K562 (cell line): Measurements from ENCODE around the gene TMPRSS5. TPM values are rescaled to one million over a fixed set of nuclear protein-coding genes. Genes with fewer than 3 reads are reported as not detected.

ENCODE experiments used
- ATAC-seq: fragments of 200-7000 bp; cut with Tn5 transposase; 3 replicates; pipeline ENCODE4 v1.9.1; 2020; ENCODE audit warnings: moderate library complexity
- BruUV-seq: library from RNA; stranded (reverse); fragments of 400-500 nt; replicated peaks from 2 replicates; lab custom pipeline; 2021; lab: Mats Ljungman, UMichigan
- CTCF ChIA-PET: fragments of 300-600 bp; formaldehyde crosslinking; extraction: SDS; loops from one replicate; lab custom pipeline; 2021; ENCODE audit warnings: low intra/inter-chr PET ratio; lab: Yijun Ruan, JAX
- POLR2A ChIA-PET: fragments of 300-600, 350-650 bp; sonication (Branson Sonifier 250); formaldehyde crosslinking; extraction: SDS; loops from one replicate; lab custom pipeline; 2021; ENCODE audit warnings: antibody characterized with exemption, inconsistent platforms; lab: Yijun Ruan, JAX
- DNase-seq, 4 experiments: peaks; one replicate each; pipeline versions ENCODE4 v3.0.0 to v3.0.0-alpha.2; 2011 to 2018; ENCODE audit warnings: low spot score in 3 of 4, mixed read lengths in 3 of 4; ENCODE audit errors: extremely low read depth in 1 of 4
- FAIRE-seq: peaks from 2 replicates; lab custom pipeline; 2011; peaks lifted over from hg19 to GRCh38; lab: Jason Lieb, UNC
- H2AFZ ChIP-seq: 2 replicates; pipeline ENCODE4 v1.6.0; 2011; ENCODE audit warnings: low read depth, low read length, control low read depth, inconsistent platforms
- H3K27ac ChIP-seq: fragments of 200-600 bp; 3 replicates; pipeline ENCODE4 v1.8.0; 2011; ENCODE audit warnings: low read depth, mild to moderate bottlenecking, control low read depth, inconsistent platforms, low read length, moderate library complexity, mixed read lengths; ENCODE audit errors: extremely low read depth
- H3K27me3 ChIP-seq, 2 experiments: fragments of 300-600 bp in 1 of 2; 2 replicates in 1 of 2; 3 replicates in 1 of 2; pipeline versions ENCODE4 v1.6.0 to v1.8.0; 2011; ENCODE audit warnings: inconsistent platforms in 2 of 2, low read length in 2 of 2, mild to moderate bottlenecking in 1 of 2, mixed read lengths in 1 of 2, moderate library complexity in 1 of 2; ENCODE audit not compliant: control insufficient read depth in 2 of 2, insufficient read depth in 2 of 2
- H3K36me3 ChIP-seq: fragments of 300-600 bp; 3 replicates; pipeline ENCODE4 v1.8.0; 2011; ENCODE audit warnings: mild to moderate bottlenecking, low read length, inconsistent platforms; ENCODE audit not compliant: control insufficient read depth, insufficient read depth
- H3K4me1 ChIP-seq, 2 experiments: fragments of 200-600 bp in 1 of 2; replicated peaks in 1 of 2; 2 replicates in 1 of 2; 3 replicates in 1 of 2; pipeline versions ENCODE4 v1.5.1 to v1.8.0; 2011; ENCODE audit warnings: inconsistent platforms in 2 of 2, low read length in 2 of 2, mild to moderate bottlenecking in 1 of 2, mixed read lengths in 1 of 2, moderate library complexity in 1 of 2; ENCODE audit not compliant: control insufficient read depth in 2 of 2, insufficient read depth in 2 of 2
- H3K4me2 ChIP-seq: 2 replicates; pipeline ENCODE4 v1.6.1; 2011; ENCODE audit warnings: low read length, control low read depth, inconsistent platforms, mixed read lengths; ENCODE audit not compliant: insufficient read depth
- H3K4me3 ChIP-seq: fragments of 200-600 bp; sonication (generic), shearing (Covaris generic); 2 replicates; pipeline ENCODE4 v1.5.1; 2016; ENCODE audit warnings: control low read depth, inconsistent platforms
- H3K79me2 ChIP-seq: fragments of 200-600 bp; 3 replicates; pipeline ENCODE4 v1.8.0; 2011; ENCODE audit warnings: low read length, inconsistent platforms; ENCODE audit not compliant: control insufficient read depth, insufficient read depth
- H3K9ac ChIP-seq, 2 experiments: 2 replicates each; pipeline versions ENCODE4 v1.6.0 to v1.6.1; 2011; ENCODE audit warnings: low read depth in 2 of 2, low read length in 2 of 2, control low read depth in 1 of 2, inconsistent platforms in 1 of 2, mild to moderate bottlenecking in 1 of 2, mixed read lengths in 1 of 2; ENCODE audit not compliant: insufficient read depth in 1 of 2
- H3K9me1 ChIP-seq: one replicate; pipeline ENCODE4 v1.6.0; 2011; ENCODE audit warnings: inconsistent platforms, mild to moderate bottlenecking, low read length, moderate library complexity; ENCODE audit not compliant: control insufficient read depth, insufficient read depth
- H3K9me3 ChIP-seq: replicated peaks from 2 replicates; pipeline ENCODE4 v1.5.1; 2011; ENCODE audit warnings: low read depth, low read length, inconsistent platforms; ENCODE audit not compliant: control insufficient read depth, insufficient read depth
- H4K20me1 ChIP-seq: replicated peaks from 2 replicates; pipeline ENCODE4 v1.6.1; 2011; ENCODE audit warnings: low read length, inconsistent platforms, mixed read lengths; ENCODE audit not compliant: control insufficient read depth, insufficient read depth
- CTCFL ChIP-seq: IDR thresholded peaks from 2 replicates; pipeline ENCODE4 v1.6.1; 2011; ENCODE audit warnings: borderline replicate concordance, low read depth, mild to moderate bottlenecking, moderate library complexity, low read length; ENCODE audit not compliant: insufficient read depth, poor library complexity, severe bottlenecking
- FOXA3 ChIP-seq, 2 experiments: fragments of 450-650 bp in 1 of 2; sonication (generic) in 1 of 2; formaldehyde crosslinking; IDR thresholded peaks in 1 of 2; conservative IDR thresholded peaks in 1 of 2; 2 replicates each; pipeline versions ENCODE4 v1.4.0 to v1.8.0; 2020 to 2022; ENCODE audit warnings: mild to moderate bottlenecking in 2 of 2, missing genetic modification reagents in 1 of 2
- HNRNPL ChIP-seq: fragments of 200-400 bp; formaldehyde crosslinking; IDR thresholded peaks from 2 replicates; pipeline ENCODE4 v1.6.1; 2017; ENCODE audit warnings: low read depth, mild to moderate bottlenecking, low read length
- KAT8 ChIP-seq: fragments of 450-650 bp; IDR thresholded peaks from 2 replicates; pipeline ENCODE4 v1.6.1; 2016; ENCODE audit warnings: low read depth, mild to moderate bottlenecking
- PATZ1 ChIP-seq: fragments of 250-450 bp; sonication (Bioruptor Pico); IDR thresholded peaks from 2 replicates; pipeline ENCODE4 v1.5.0; 2020; ENCODE audit warnings: mild to moderate bottlenecking, borderline replicate concordance
- POLR2H ChIP-seq: IDR thresholded peaks from 2 replicates; pipeline ENCODE4 v1.6.1; 2016; ENCODE audit warnings: missing genetic modification characterization, low read depth, mild to moderate bottlenecking, control low read depth, missing compliant biosample characterization, moderate library complexity
- SRSF3 ChIP-seq: fragments of 200-400 bp; formaldehyde crosslinking; IDR thresholded peaks from 2 replicates; pipeline ENCODE4 v1.6.1; 2016; ENCODE audit warnings: mild to moderate bottlenecking, low read length, moderate library complexity; ENCODE audit not compliant: insufficient read depth
- ZNF184 ChIP-seq: sonication (generic); formaldehyde crosslinking; IDR thresholded peaks from 2 replicates; pipeline ENCODE4 v1.5.0; 2020; ENCODE audit warnings: missing genetic modification reagents
- WGBS: fragments of 100-300 bp; shearing (Covaris generic); methylation state at CpG from one replicate; pipeline ENCODE4 v1.1.6; 2016; ENCODE audit warnings: low coverage, mixed read lengths; ENCODE audit not compliant: insufficient coverage; ENCODE audit errors: missing lambda C conversion rate; 5-methylcytosine and 5-hydroxymethylcytosine counted together
- in situ Hi-C: fragments of 300-500 bp; cut with MboI; formaldehyde crosslinking; loops from 4 replicates; pipeline ENCODE4 v1.15.0; 2018; ENCODE audit warnings: inconsistent platforms, mixed read lengths
- intact Hi-C: fragments of 100-400 bp; cut with micrococcal nuclease; formaldehyde crosslinking; loops from 2 replicates; pipeline ENCODE4 v1.14.2; 2022
- polyA plus RNA-seq, 8 experiments: library from polyadenylated mRNA; depleted of rRNA in 4 of 8; stranded (reverse) in 5 of 8; unstranded in 3 of 8; fragments of >200 nt; fragmentation: Nextera tagmentation in 2 of 8; fragmentation: Illumina TruSeq in 1 of 8; extraction: Ambion mirVana in 2 of 8; extraction: Trizol in 1 of 8; gene quantifications; 2 replicates each; pipeline versions ENCODE4 v1.2.1 to v1.2.3, GENCODE V29; 2011 to 2014; ENCODE audit warnings: inconsistent platforms in 1 of 8, missing spikeins in 1 of 8
- total RNA-seq, 7 experiments: library from RNA; depleted of rRNA in 6 of 7; stranded (reverse); fragments of >200 nt in 6 of 7; fragmentation: Illumina TruSeq in 2 of 7; extraction: Trizol in 2 of 7; gene quantifications; 2 replicates each; pipeline versions ENCODE4 v1.2.1 to v1.2.3, GENCODE V29; 2011 to 2021; ENCODE audit warnings: low replicate concordance in 1 of 7

Gene TMPRSS5
- total and polyA plus RNA-seq, 9 of the 15 experiments (the other 6 are each of a cell fraction or from before 2014, with no cell fraction given): 0.07 to 0.49 (median 0.17) TPM; not detected in 1

- H3K4me1 ChIP-seq: peaks cover 0 to 6% of the 10 kb centered on the region in 2 experiments; a peak in 2 of 5 replicates
- intact Hi-C loops: no loop called here
- no peak for DNase-seq
- H4K20me1 ChIP-seq: no peaks in the 10 kb centered on the region
- 90% methylated on average over 3 of the region's 4 CpGs for WGBS
- H2AFZ ChIP-seq: no peak overlapping the region
- H3K9me3 ChIP-seq: no peaks in the 10 kb centered on the region
- no peak overlapping the region for H3K9ac ChIP-seq
- no TSS peak for BruUV-seq
- H3K27me3 ChIP-seq: no peaks in the 10 kb centered on the region
- ChIA-PET POLR2A (no interaction called here), CTCF (no interaction called here)
- no peak for ATAC-seq
- no peaks in the 10 kb centered on the region for H3K9me1 ChIP-seq
- H3K4me2 ChIP-seq: no peak overlapping the region
- FAIRE-seq: no peak
- H3K27ac ChIP-seq: no peak overlapping the region
- TF ChIP-seq POLR2H (tag) (no peak), ZNF184 (CRISPR knock-in tag) (no peak), HNRNPL (no peak), CTCFL (no peak), PATZ1 (CRISPR knock-in tag) (no peak), SRSF3 (no peak), KAT8 (no peak), FOXA3 (CRISPR knock-in tag; conservative IDR thresholded peaks at IDR 0.05 in 1 of 2, IDR thresholded peaks at IDR 0.05 in 1 of 2) (no peak)
- no peaks in the 10 kb centered on the region for H3K79me2 ChIP-seq
- H3K36me3 ChIP-seq: no peaks in the 10 kb centered on the region
- in situ Hi-C loops: no loop called here
- H3K4me3 ChIP-seq: no peak overlapping the region
These were observed 16.1 kb upstream of the TMPRSS5 start for GRCh38 chr11:113722221-113722620.
